ENCODE results near the gene TAS2R14.

TAS2R14 gene

GRCh38 chr12:10919809-10920208 lies 19.3 kb downstream of the TAS2R14 start:
- Histone ChIP-seq H3K9ac (ENCODE audit: low read depth in 1 of 2, low read length in 2 of 2) (no peak overlapping the region), H3K27me3 (ENCODE audit: control insufficient read depth in 2 of 2, insufficient read depth in 2 of 2, low read length in 2 of 2) (no peaks in the 10 kb centered on the region), H3K27ac (ENCODE audit: low read depth in 2 of 2, low read length in 2 of 2) (no peak overlapping the region), H3K36me3 (ENCODE audit: control insufficient read depth in 2 of 2, insufficient read depth in 2 of 2, low read length in 2 of 2) (no peaks in the 10 kb centered on the region), H3K9me3 (ENCODE audit: control insufficient read depth in 2 of 2, low read length in 2 of 2) (no peaks in the 10 kb centered on the region), H3K4me1 (ENCODE audit: control insufficient read depth in 2 of 2, insufficient read depth in 2 of 2, low read length in 2 of 2) (no peaks in the 10 kb centered on the region), H3K4me3 (ENCODE audit: low read length in 2 of 2) (no peak overlapping the region)

- no peaks in the 10 kb centered on the region for H3K9me3 ChIP-seq (ENCODE audit: control insufficient read depth in 2 of 2, low read length in 2 of 2)
- H3K4me3 ChIP-seq (ENCODE audit: low read length in 2 of 2), result no peak overlapping the region
These were observed 28.7 kb downstream of the TAS2R14 start for GRCh38 chr12:10910380-10910779.

GRCh38 chr12:10909462-10909861 lies 29.6 kb downstream of the TAS2R14 start, which contains the start of gene TAS2R13:
TAS2R13 (minus strand) TSS chr12:10909562; CDS start chr12:10909298, 264 bp downstream.
- Histone ChIP-seq H3K4me3 (ENCODE audit: low read length in 2 of 2) (no peak within 1 kb of the TSS), H3K9me3 (ENCODE audit: control insufficient read depth in 2 of 2, low read length in 2 of 2) (peaks cover 0 to 1% of the 10 kb centered on the region in 2 donors), H3K27me3 (ENCODE audit: control insufficient read depth in 2 of 2, insufficient read depth in 2 of 2, low read length in 2 of 2) (no peaks in the 10 kb centered on the region), H3K36me3 (ENCODE audit: control insufficient read depth in 2 of 2, insufficient read depth in 2 of 2, low read length in 2 of 2) (no peaks in the 10 kb centered on the region), H3K4me1 (ENCODE audit: control insufficient read depth in 2 of 2, insufficient read depth in 2 of 2, low read length in 2 of 2) (no peaks in the 10 kb centered on the region), H3K9ac (ENCODE audit: low read depth in 1 of 2, low read length in 2 of 2) (no peak within 1 kb of the TSS), H3K27ac (ENCODE audit: low read depth in 2 of 2, low read length in 2 of 2) (no peak within 1 kb of the TSS)

More at GRCh38 chr12:10910380-10910779, 28.7 kb downstream of the TAS2R14 start:
- no peak overlapping the region for H3K27ac ChIP-seq (ENCODE audit: low read depth in 2 of 2, low read length in 2 of 2)
- no peaks in the 10 kb centered on the region for H3K27me3 ChIP-seq (ENCODE audit: control insufficient read depth in 2 of 2, insufficient read depth in 2 of 2, low read length in 2 of 2)
- no peak overlapping the region for H3K9ac ChIP-seq (ENCODE audit: low read depth in 1 of 2, low read length in 2 of 2)
- H3K36me3 ChIP-seq (ENCODE audit: control insufficient read depth in 2 of 2, insufficient read depth in 2 of 2, low read length in 2 of 2), result no peaks in the 10 kb centered on the region
- no peaks in the 10 kb centered on the region for H3K4me1 ChIP-seq (ENCODE audit: control insufficient read depth in 2 of 2, insufficient read depth in 2 of 2, low read length in 2 of 2)

- Histone ChIP-seq H3K36me3 (ENCODE audit: control insufficient read depth in 2 of 2, insufficient read depth in 2 of 2, low read length in 2 of 2) (no peaks in the 10 kb centered on the region), H3K27ac (ENCODE audit: low read depth in 2 of 2, low read length in 2 of 2) (no peak overlapping the region), H3K9ac (ENCODE audit: low read depth in 1 of 2, low read length in 2 of 2) (no peak overlapping the region), H3K4me3 (ENCODE audit: low read length in 2 of 2) (no peak overlapping the region), H3K4me1 (ENCODE audit: control insufficient read depth in 2 of 2, insufficient read depth in 2 of 2, low read length in 2 of 2) (no peaks in the 10 kb centered on the region), H3K9me3 (ENCODE audit: control insufficient read depth in 2 of 2, low read length in 2 of 2) (peaks cover 3 to 4% of the 10 kb centered on the region in 2 donors), H3K27me3 (ENCODE audit: control insufficient read depth in 2 of 2, insufficient read depth in 2 of 2, low read length in 2 of 2) (no peaks in the 10 kb centered on the region)
These were observed 34.4 kb downstream of the TAS2R14 start for GRCh38 chr12:10904686-10905085.

GRCh38 chr12:10901427-10901826 lies 37.6 kb downstream of the TAS2R14 start:
- H3K27me3 ChIP-seq (ENCODE audit: control insufficient read depth in 2 of 2, insufficient read depth in 2 of 2, low read length in 2 of 2), result no peaks in the 10 kb centered on the region
- H3K9me3 ChIP-seq (ENCODE audit: control insufficient read depth in 2 of 2, low read length in 2 of 2), result peaks cover 3 to 4% of the 10 kb centered on the region in 2 donors
- no peak overlapping the region for H3K9ac ChIP-seq (ENCODE audit: low read depth in 1 of 2, low read length in 2 of 2)
- no peaks in the 10 kb centered on the region for H3K4me1 ChIP-seq (ENCODE audit: control insufficient read depth in 2 of 2, insufficient read depth in 2 of 2, low read length in 2 of 2)
- no peak overlapping the region for H3K27ac ChIP-seq (ENCODE audit: low read depth in 2 of 2, low read length in 2 of 2)
- no peak overlapping the region for H3K4me3 ChIP-seq (ENCODE audit: low read length in 2 of 2)
- no peaks in the 10 kb centered on the region for H3K36me3 ChIP-seq (ENCODE audit: control insufficient read depth in 2 of 2, insufficient read depth in 2 of 2, low read length in 2 of 2)

- Histone ChIP-seq H3K27ac (ENCODE audit: low read depth in 2 of 2, low read length in 2 of 2) (no peak overlapping the region), H3K4me1 (ENCODE audit: control insufficient read depth in 2 of 2, insufficient read depth in 2 of 2, low read length in 2 of 2) (no peaks in the 10 kb centered on the region), H3K27me3 (ENCODE audit: control insufficient read depth in 2 of 2, insufficient read depth in 2 of 2, low read length in 2 of 2) (no peaks in the 10 kb centered on the region), H3K36me3 (ENCODE audit: control insufficient read depth in 2 of 2, insufficient read depth in 2 of 2, low read length in 2 of 2) (no peaks in the 10 kb centered on the region), H3K9me3 (ENCODE audit: control insufficient read depth in 2 of 2, low read length in 2 of 2) (peaks cover 3 to 4% of the 10 kb centered on the region in 2 donors), H3K4me3 (ENCODE audit: low read length in 2 of 2) (no peak overlapping the region), H3K9ac (ENCODE audit: low read depth in 1 of 2, low read length in 2 of 2) (no peak overlapping the region)
These were observed 38.1 kb downstream of the TAS2R14 start for GRCh38 chr12:10900972-10901371.

GRCh38 chr12:10900530-10900929 lies 38.5 kb downstream of the TAS2R14 start:
- Histone ChIP-seq H3K27ac (ENCODE audit: low read depth in 2 of 2, low read length in 2 of 2) (no peak overlapping the region), H3K4me1 (ENCODE audit: control insufficient read depth in 2 of 2, insufficient read depth in 2 of 2, low read length in 2 of 2) (no peaks in the 10 kb centered on the region), H3K36me3 (ENCODE audit: control insufficient read depth in 2 of 2, insufficient read depth in 2 of 2, low read length in 2 of 2) (no peaks in the 10 kb centered on the region), H3K9ac (ENCODE audit: low read depth in 1 of 2, low read length in 2 of 2) (no peak overlapping the region), H3K9me3 (ENCODE audit: control insufficient read depth in 2 of 2, low read length in 2 of 2) (peaks cover 3 to 4% of the 10 kb centered on the region in 2 donors), H3K4me3 (ENCODE audit: low read length in 2 of 2) (no peak overlapping the region), H3K27me3 (ENCODE audit: control insufficient read depth in 2 of 2, insufficient read depth in 2 of 2, low read length in 2 of 2) (no peaks in the 10 kb centered on the region)

- H3K27me3 ChIP-seq (ENCODE audit: control insufficient read depth in 2 of 2, insufficient read depth in 2 of 2, low read length in 2 of 2), result no peaks in the 10 kb centered on the region
- H3K27ac ChIP-seq (ENCODE audit: low read depth in 2 of 2, low read length in 2 of 2), result no peak overlapping the region
- H3K4me3 ChIP-seq (ENCODE audit: low read length in 2 of 2), result no peak overlapping the region
- no peaks in the 10 kb centered on the region for H3K9me3 ChIP-seq (ENCODE audit: control insufficient read depth in 2 of 2, low read length in 2 of 2)
- H3K4me1 ChIP-seq (ENCODE audit: control insufficient read depth in 2 of 2, insufficient read depth in 2 of 2, low read length in 2 of 2), result peaks cover 0 to 4% of the 10 kb centered on the region in 2 donors
- no peaks in the 10 kb centered on the region for H3K36me3 ChIP-seq (ENCODE audit: control insufficient read depth in 2 of 2, insufficient read depth in 2 of 2, low read length in 2 of 2)
- no peak overlapping the region for H3K9ac ChIP-seq (ENCODE audit: low read depth in 1 of 2, low read length in 2 of 2)
These were observed 42.2 kb downstream of the TAS2R14 start for GRCh38 chr12:10896854-10897253.

- H3K9ac ChIP-seq (ENCODE audit: low read depth in 1 of 2, low read length in 2 of 2), result no peak overlapping the region
- H3K27me3 ChIP-seq (ENCODE audit: control insufficient read depth in 2 of 2, insufficient read depth in 2 of 2, low read length in 2 of 2), result no peaks in the 10 kb centered on the region
- H3K27ac ChIP-seq (ENCODE audit: low read depth in 2 of 2, low read length in 2 of 2), result no peak overlapping the region
- H3K36me3 ChIP-seq (ENCODE audit: control insufficient read depth in 2 of 2, insufficient read depth in 2 of 2, low read length in 2 of 2), result no peaks in the 10 kb centered on the region
- H3K4me3 ChIP-seq (ENCODE audit: low read length in 2 of 2), result no peak overlapping the region
- no peaks in the 10 kb centered on the region for H3K9me3 ChIP-seq (ENCODE audit: control insufficient read depth in 2 of 2, low read length in 2 of 2)
- H3K4me1 ChIP-seq (ENCODE audit: control insufficient read depth in 2 of 2, insufficient read depth in 2 of 2, low read length in 2 of 2), result peaks cover 0 to 4% of the 10 kb centered on the region in 2 donors
These were observed 47.1 kb downstream of the TAS2R14 start for GRCh38 chr12:10891937-10892336.

GRCh38 chr12:10889226-10889625 lies 49.8 kb downstream of the TAS2R14 start:
- Histone ChIP-seq H3K4me1 (ENCODE audit: control insufficient read depth in 2 of 2, insufficient read depth in 2 of 2, low read length in 2 of 2) (peaks cover 0 to 4% of the 10 kb centered on the region in 2 donors), H3K4me3 (ENCODE audit: low read length in 2 of 2) (no peak overlapping the region), H3K9ac (ENCODE audit: low read depth in 1 of 2, low read length in 2 of 2) (no peak overlapping the region), H3K36me3 (ENCODE audit: control insufficient read depth in 2 of 2, insufficient read depth in 2 of 2, low read length in 2 of 2) (no peaks in the 10 kb centered on the region), H3K27ac (ENCODE audit: low read depth in 2 of 2, low read length in 2 of 2) (no peak overlapping the region), H3K9me3 (ENCODE audit: control insufficient read depth in 2 of 2, low read length in 2 of 2) (no peaks in the 10 kb centered on the region), H3K27me3 (ENCODE audit: control insufficient read depth in 2 of 2, insufficient read depth in 2 of 2, low read length in 2 of 2) (no peaks in the 10 kb centered on the region)
